B cell (primary cell): ENCODE measurements around the gene GRB10. TPM values are rescaled to one million over a fixed set of nuclear protein-coding genes. Genes with fewer than 3 reads are reported as not detected.

Source experiments
- ATAC-seq: fragments of 200-7000 bp; cut with Tn5 transposase; one replicate; pipeline ENCODE4 v1.10.0; 2021; ENCODE audit warnings: low read depth, mild to moderate bottlenecking, moderate number of reproducible peaks, moderate library complexity
- CTCF ChIA-PET: fragments of 350-600 bp; sonication (Branson Sonifier 250); formaldehyde crosslinking; loops from one replicate; lab custom pipeline; 2021; ENCODE audit warnings: antibody characterized with exemption, inconsistent platforms; lab: Charles Lee
- POLR2A ChIA-PET: fragments of 350-600 bp; sonication (Branson Sonifier 250); formaldehyde crosslinking; loops from one replicate; lab custom pipeline; 2021; ENCODE audit warnings: antibody characterized with exemption; lab: Charles Lee
- DNase-seq: peaks from one replicate; pipeline ENCODE4 v3.0.0; 2013
- H2AFZ ChIP-seq: 2 replicates; pipeline ENCODE4 v1.6.1; 2012; ENCODE audit warnings: mild to moderate bottlenecking, low read depth, low read length; ENCODE audit not compliant: insufficient read depth, poor library complexity, severe bottlenecking
- H3K27ac ChIP-seq, 2 donors: 1 replicate in 1 of 2; 2 replicates in 1 of 2; pipeline ENCODE4 v1.5.1; 2012 to 2013; ENCODE audit warnings: low read length in 2 of 2, mild to moderate bottlenecking in 2 of 2, moderate library complexity in 1 of 2
- H3K27me3 ChIP-seq, 4 experiments: fragments of 200-600 bp in 1 of 4; sonication (generic) in 1 of 4; replicated peaks in 1 of 4; 1 replicate in 2 of 4; 2 replicates in 2 of 4; pipeline versions ENCODE4 v1.6.1 to v1.7.0; 2013 to 2016; ENCODE audit warnings: low read length in 3 of 4, mild to moderate bottlenecking in 2 of 4, mixed read lengths in 1 of 4, moderate library complexity in 1 of 4; ENCODE audit not compliant: insufficient read depth in 4 of 4, control insufficient read depth in 3 of 4; ENCODE audit errors: control extremely low read depth in 1 of 4
- H3K36me3 ChIP-seq, 2 experiments: replicated peaks in 1 of 2; 1 replicate in 1 of 2; 2 replicates in 1 of 2; pipeline versions ENCODE4 v1.6.1 to v1.7.1; 2013; ENCODE audit warnings: low read length in 1 of 2; ENCODE audit not compliant: insufficient read depth in 2 of 2, control insufficient read depth in 1 of 2; ENCODE audit errors: control extremely low read depth in 1 of 2, extremely low read depth in 1 of 2
- H3K4me1 ChIP-seq, 2 donors: fragments of 200-600 bp in 1 of 2; sonication (generic) in 1 of 2; 1 replicate in 1 of 2; 2 replicates in 1 of 2; pipeline versions ENCODE4 v1.5.1 to v1.6.1; 2013 to 2017; ENCODE audit warnings: low read length in 2 of 2; ENCODE audit not compliant: control insufficient read depth in 2 of 2, insufficient read depth in 2 of 2
- H3K4me2 ChIP-seq: replicated peaks from 2 replicates; pipeline ENCODE3; 2012; ENCODE audit warnings: mild to moderate bottlenecking, low read depth, low read length; ENCODE audit not compliant: poor library complexity, severe bottlenecking
- H3K4me3 ChIP-seq, 5 experiments: fragments of 200-600 bp in 1 of 5; sonication (generic) in 1 of 5; 1 replicate in 3 of 5; 2 replicates in 2 of 5; pipeline versions ENCODE4 v1.5.1 to v1.7.0; 2011 to 2016; ENCODE audit warnings: low read length in 4 of 5, mild to moderate bottlenecking in 4 of 5, low read depth in 2 of 5, control low read depth in 1 of 5, moderate library complexity in 1 of 5; ENCODE audit not compliant: insufficient read depth in 1 of 5; ENCODE audit errors: control extremely low read depth in 1 of 5, extremely low read depth in 1 of 5
- H3K79me2 ChIP-seq: fragments of 200-600 bp; sonication (generic); one replicate; pipeline ENCODE4 v1.6.0; 2016; ENCODE audit warnings: low read length; ENCODE audit not compliant: control insufficient read depth, insufficient read depth
- H3K9ac ChIP-seq: fragments of 200-600 bp; sonication (generic); 2 replicates; pipeline ENCODE4 v1.6.1; 2017; ENCODE audit warnings: mild to moderate bottlenecking, low read length, moderate library complexity
- H3K9me3 ChIP-seq, 3 donors: one replicate each; pipeline versions ENCODE4 v1.6.1 to v1.7.1; 2013; ENCODE audit warnings: low read length in 2 of 3; ENCODE audit not compliant: control insufficient read depth in 2 of 3, insufficient read depth in 1 of 3; ENCODE audit errors: control extremely low read depth in 1 of 3
- H4K20me1 ChIP-seq: 2 replicates; pipeline ENCODE4 v1.6.0; 2012; ENCODE audit warnings: mild to moderate bottlenecking, low read length; ENCODE audit not compliant: insufficient read depth, control insufficient read depth, poor library complexity, severe bottlenecking
- H3K27ac Mint-ChIP-seq: one replicate; pipeline ENCODE4 v1.8.0; 2021; ENCODE audit warnings: mixed read lengths
- H3K27me3 Mint-ChIP-seq: one replicate; pipeline ENCODE4 v1.8.0; 2021; ENCODE audit warnings: mixed read lengths
- H3K4me1 Mint-ChIP-seq: one replicate; pipeline ENCODE4 v1.8.0; 2021; ENCODE audit warnings: mixed read lengths
- H3K4me3 Mint-ChIP-seq: one replicate; pipeline ENCODE4 v1.8.0; 2021; ENCODE audit warnings: mixed read lengths
- H3K9me3 Mint-ChIP-seq: one replicate; pipeline ENCODE4 v1.8.0; 2022; ENCODE audit warnings: mixed read lengths; ENCODE audit not compliant: insufficient read depth
- EZH2 ChIP-seq: IDR thresholded peaks from 2 replicates; pipeline ENCODE4 v1.6.1; 2012; ENCODE audit warnings: borderline replicate concordance, low read depth, mild to moderate bottlenecking, moderate library complexity, low read length; ENCODE audit not compliant: insufficient read depth, poor library complexity, severe bottlenecking
- WGBS: methylation state at CpG from one replicate; pipeline ENCODE4 v1.1.5; 2013; ENCODE audit warnings: missing lambda C conversion rate; ENCODE audit not compliant: insufficient coverage; 5-methylcytosine and 5-hydroxymethylcytosine counted together
- intact Hi-C: fragments of 100-400 bp; cut with micrococcal nuclease; formaldehyde crosslinking; loops from one replicate; pipeline ENCODE4 v1.10.0; 2022
- polyA plus RNA-seq: library from polyadenylated mRNA; depleted of rRNA; stranded (reverse); fragments of >200 nt; gene quantifications from 2 replicates; pipeline ENCODE4 v1.2.3, GENCODE V29; 2012
- total RNA-seq, 2 donors: library from RNA; stranded (reverse); fragments of 120-200 nt in 1 of 2; gene quantifications; 1 replicate in 1 of 2; 2 replicates in 1 of 2; pipeline versions ENCODE4 v1.2.3 to v1.2.4, GENCODE V29; 2013 to 2022
- TF ChIP-seq, protein P1 (sequence below): fragments of 200-600 bp; IDR thresholded peaks from one replicate; pipeline ENCODE4 v1.8.0; 2022; ENCODE audit warnings: antibody characterized with exemption, mild to moderate bottlenecking

Gene GRB10
- total and polyA plus RNA-seq, 2 donors (not counting 1 experiment from before 2014, with no cell fraction given), result 0.04 TPM; not detected in 1

DNA sequence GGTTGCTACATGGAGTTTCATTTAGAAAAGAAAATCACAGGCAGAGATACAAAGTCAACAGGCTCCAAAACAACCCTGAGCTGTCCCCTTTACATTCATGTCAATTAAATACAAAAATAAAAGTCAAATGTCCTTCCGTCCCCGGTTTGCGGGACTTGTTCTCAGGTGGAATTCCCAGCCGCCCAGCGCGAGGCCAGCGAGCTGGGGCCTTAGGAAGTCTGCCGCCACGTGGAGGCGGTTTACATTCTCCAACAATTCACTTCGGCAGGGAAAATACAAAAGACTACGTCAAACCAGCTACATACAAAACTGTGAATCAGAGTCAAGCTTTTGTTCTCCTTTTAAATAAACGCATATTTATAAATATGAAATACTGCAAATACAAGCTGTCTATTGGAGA is 192.2 kb downstream of the GRB10 start:
- no peak overlapping the region for H3K27ac ChIP-seq
- no peak overlapping the region for H3K4me3 ChIP-seq
- WGBS, result 99% methylated on average over 8 of the region's 13 CpGs
- intact Hi-C loops, result no loop called here
- Mint-ChIP-seq H3K4me1 (no peaks in the 10 kb centered on the region), H3K4me3 (no peak overlapping the region), H3K9me3 (no peaks in the 10 kb centered on the region), H3K27ac (no peak overlapping the region), H3K27me3 (peaks cover 45% of the 10 kb centered on the region)
- no peaks in the 10 kb centered on the region for H3K4me1 ChIP-seq
- no peaks in the 10 kb centered on the region for H3K27me3 ChIP-seq
- no peak for DNase-seq
- no peak for TF ChIP-seq EZH2
- TF ChIP-seq, protein P1, sequence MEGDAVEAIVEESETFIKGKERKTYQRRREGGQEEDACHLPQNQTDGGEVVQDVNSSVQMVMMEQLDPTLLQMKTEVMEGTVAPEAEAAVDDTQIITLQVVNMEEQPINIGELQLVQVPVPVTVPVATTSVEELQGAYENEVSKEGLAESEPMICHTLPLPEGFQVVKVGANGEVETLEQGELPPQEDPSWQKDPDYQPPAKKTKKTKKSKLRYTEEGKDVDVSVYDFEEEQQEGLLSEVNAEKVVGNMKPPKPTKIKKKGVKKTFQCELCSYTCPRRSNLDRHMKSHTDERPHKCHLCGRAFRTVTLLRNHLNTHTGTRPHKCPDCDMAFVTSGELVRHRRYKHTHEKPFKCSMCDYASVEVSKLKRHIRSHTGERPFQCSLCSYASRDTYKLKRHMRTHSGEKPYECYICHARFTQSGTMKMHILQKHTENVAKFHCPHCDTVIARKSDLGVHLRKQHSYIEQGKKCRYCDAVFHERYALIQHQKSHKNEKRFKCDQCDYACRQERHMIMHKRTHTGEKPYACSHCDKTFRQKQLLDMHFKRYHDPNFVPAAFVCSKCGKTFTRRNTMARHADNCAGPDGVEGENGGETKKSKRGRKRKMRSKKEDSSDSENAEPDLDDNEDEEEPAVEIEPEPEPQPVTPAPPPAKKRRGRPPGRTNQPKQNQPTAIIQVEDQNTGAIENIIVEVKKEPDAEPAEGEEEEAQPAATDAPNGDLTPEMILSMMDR, result no peak
- H3K9ac ChIP-seq, result no peak overlapping the region
- no peaks in the 10 kb centered on the region for H4K20me1 ChIP-seq
- POLR2A ChIA-PET, result no interaction called here
- CTCF ChIA-PET, result no interaction called here
- no peak overlapping the region for H2AFZ ChIP-seq
- ATAC-seq, result no peak
- no peak overlapping the region for H3K4me2 ChIP-seq
- peaks cover 0 to 3% (median 0%) of the 10 kb centered on the region in 3 donors for H3K9me3 ChIP-seq
- no peaks in the 10 kb centered on the region for H3K36me3 ChIP-seq
- no peaks in the 10 kb centered on the region for H3K79me2 ChIP-seq

DNA sequence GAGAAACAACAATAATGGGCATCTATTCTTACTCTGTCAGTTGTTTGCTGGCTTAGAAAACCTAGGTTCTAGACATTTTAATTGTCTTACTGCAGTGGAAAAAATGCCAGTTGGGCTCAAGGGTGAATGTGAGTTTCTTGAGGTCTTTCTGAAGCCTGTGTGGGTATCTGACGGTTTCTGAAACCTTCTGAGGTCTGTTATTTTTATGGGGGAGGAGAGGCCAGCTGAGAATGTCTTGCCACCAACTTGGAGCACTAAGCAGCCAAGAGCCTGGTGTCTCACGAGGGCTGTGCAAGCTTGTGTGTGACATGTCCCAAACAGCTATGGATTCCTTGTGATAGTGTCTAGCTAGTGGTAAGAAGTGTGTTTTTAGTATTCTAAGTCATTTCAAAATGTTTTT is 193.3 kb downstream of the GRB10 start:
- no peak for TF ChIP-seq EZH2
- TF ChIP-seq, protein P1, result no peak
- intact Hi-C loops, result no loop called here
- H3K27ac ChIP-seq, result no peak overlapping the region
- H3K4me1 Mint-ChIP-seq, result no peaks in the 10 kb centered on the region
- no peaks in the 10 kb centered on the region for H3K9me3 Mint-ChIP-seq
- DNase-seq (no peak), ATAC-seq (no peak)
- ChIA-PET CTCF (no interaction called here), POLR2A (no interaction called here)
- H3K4me1 ChIP-seq, result no peaks in the 10 kb centered on the region
- no peaks in the 10 kb centered on the region for H3K27me3 ChIP-seq
- H2AFZ ChIP-seq, result no peak overlapping the region
- peaks cover 0 to 10% (median under 1%) of the 10 kb centered on the region in 3 donors for H3K9me3 ChIP-seq
- no peak overlapping the region for H3K9ac ChIP-seq
- H3K36me3 ChIP-seq, result no peaks in the 10 kb centered on the region
- H3K4me3 ChIP-seq, result no peak overlapping the region
- H3K27ac Mint-ChIP-seq, result no peak overlapping the region
- no peak overlapping the region for H3K4me2 ChIP-seq
- H3K79me2 ChIP-seq, result no peaks in the 10 kb centered on the region
- H3K4me3 Mint-ChIP-seq, result no peak overlapping the region
- H3K27me3 Mint-ChIP-seq, result peaks cover 37% of the 10 kb centered on the region
- WGBS, result 77% methylated on average over 2 of the region's 2 CpGs
- H4K20me1 ChIP-seq, result no peaks in the 10 kb centered on the region
